ENCODE measurements around the gene SYNE2.
"Not testable (repeated sequence)": the region's sequence is repeated elsewhere in the genome, so short reads cannot be mapped to it uniquely, and the experiment has no call there.

SYNE2 gene, protein sequence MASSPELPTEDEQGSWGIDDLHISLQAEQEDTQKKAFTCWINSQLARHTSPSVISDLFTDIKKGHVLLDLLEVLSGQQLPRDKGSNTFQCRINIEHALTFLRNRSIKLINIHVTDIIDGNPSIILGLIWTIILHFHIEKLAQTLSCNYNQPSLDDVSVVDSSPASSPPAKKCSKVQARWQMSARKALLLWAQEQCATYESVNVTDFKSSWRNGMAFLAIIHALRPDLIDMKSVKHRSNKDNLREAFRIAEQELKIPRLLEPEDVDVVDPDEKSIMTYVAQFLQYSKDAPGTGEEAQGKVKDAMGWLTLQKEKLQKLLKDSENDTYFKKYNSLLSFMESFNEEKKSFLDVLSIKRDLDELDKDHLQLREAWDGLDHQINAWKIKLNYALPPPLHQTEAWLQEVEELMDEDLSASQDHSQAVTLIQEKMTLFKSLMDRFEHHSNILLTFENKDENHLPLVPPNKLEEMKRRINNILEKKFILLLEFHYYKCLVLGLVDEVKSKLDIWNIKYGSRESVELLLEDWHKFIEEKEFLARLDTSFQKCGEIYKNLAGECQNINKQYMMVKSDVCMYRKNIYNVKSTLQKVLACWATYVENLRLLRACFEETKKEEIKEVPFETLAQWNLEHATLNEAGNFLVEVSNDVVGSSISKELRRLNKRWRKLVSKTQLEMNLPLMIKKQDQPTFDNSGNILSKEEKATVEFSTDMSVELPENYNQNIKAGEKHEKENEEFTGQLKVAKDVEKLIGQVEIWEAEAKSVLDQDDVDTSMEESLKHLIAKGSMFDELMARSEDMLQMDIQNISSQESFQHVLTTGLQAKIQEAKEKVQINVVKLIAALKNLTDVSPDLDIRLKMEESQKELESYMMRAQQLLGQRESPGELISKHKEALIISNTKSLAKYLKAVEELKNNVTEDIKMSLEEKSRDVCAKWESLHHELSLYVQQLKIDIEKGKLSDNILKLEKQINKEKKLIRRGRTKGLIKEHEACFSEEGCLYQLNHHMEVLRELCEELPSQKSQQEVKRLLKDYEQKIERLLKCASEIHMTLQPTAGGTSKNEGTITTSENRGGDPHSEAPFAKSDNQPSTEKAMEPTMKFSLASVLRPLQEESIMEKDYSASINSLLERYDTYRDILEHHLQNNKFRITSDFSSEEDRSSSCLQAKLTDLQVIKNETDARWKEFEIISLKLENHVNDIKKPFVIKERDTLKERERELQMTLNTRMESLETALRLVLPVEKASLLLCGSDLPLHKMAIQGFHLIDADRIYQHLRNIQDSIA (N-terminal part only)

DNA sequence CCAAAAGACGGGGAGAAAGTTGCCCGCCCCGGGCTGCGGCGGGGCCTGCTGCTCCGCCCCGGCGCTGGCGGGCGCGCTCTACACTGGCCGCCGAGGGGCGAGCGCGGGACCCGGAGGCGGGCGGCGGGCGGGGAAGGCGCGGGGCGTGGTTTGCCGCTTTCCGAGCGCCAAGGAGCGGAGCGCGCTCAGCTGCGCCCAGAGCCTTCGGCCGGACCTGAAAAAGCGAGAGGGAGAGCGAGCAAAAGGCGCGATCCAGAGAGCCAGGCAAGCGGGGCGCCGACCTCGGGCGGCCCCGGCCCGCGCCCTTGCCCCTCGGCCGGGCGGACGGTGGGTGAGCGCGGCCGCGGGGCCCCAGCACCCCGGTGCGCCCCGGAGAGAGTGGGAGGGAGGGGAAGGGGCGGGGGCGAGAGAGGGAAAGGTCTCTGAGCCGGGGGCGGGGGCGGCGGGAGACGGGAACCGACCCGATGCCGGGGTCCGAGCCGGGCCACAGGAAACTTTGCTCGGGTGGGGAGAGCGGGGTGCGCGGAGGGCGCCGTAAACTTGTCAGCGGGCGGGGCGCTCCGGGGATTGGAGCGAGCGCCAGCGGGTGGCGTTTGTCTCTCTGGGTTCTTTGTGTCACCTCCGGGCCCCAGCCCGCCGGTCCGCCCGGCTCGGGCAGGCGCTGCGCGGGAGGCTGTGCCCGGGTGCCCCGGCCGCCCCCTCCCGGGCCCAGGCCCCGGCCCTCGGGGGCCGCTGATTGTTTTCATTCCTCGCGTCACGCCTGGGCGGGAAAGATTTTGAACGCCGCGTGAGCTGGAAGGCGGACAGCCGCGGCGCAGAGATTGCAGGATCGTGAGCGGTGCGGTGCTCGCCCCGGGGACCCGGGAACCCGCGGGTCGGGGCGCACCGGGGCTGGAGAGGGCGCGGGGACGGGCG is at the start of gene SYNE2:
Gene SYNE2, plus strand, starts transcription at position 188 of the 915 bp plus-strand sequence. CDS start 56,145 bp downstream, outside the sequence.
- no peak for DNase-seq

DNA sequence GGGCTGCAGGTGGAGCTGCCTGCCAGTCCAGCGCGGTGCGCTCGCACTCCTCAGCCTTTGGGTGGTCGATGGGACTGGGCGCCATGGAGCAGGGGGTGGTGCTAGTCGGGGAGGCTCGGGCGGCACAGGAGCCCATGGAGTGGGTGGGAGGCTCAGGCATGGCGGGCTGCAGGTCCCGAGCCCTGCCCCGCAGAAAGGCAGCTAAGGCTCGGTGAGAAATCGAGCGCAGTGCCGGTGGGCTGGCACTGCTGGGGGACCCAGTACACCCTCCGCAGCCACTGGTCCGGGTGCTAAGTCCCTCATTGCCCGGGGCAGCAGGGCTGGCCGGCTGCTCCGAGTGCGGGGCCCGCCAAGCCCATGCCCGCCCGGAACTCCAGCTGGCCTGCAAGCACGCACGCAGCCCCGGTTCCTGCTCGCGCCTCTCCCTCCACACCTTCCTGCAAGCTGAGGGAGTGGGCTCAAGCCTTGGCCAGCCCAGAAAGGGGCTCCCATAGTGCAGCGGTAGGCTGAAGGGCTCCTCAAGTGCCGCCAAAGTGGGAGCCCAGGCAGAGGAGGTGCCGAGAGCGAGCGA is 49.5 kb upstream of the SYNE2 start:
- DNase-seq = not testable (repeated sequence)

DNA sequence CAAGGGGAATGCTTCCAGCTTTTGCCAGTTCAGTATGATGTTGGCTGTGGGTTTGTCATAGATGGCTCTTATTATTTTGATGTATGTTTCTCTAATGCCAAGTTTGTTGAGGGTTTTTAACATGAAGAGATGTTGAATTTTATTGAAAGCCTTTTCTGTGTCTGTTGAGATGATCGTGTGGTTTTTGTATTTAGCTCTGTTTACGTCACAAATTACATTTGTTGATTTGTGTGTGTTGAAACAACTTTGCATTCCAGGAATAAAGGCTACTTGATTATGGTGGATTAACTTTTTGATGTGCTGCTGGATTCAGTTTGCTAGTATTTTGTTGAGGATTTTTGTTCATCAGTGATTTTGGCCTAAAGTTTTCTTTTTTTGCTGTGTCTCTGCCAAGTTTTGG is 46.7 kb upstream of the SYNE2 start:
- DNase-seq = not testable (repeated sequence)

DNA sequence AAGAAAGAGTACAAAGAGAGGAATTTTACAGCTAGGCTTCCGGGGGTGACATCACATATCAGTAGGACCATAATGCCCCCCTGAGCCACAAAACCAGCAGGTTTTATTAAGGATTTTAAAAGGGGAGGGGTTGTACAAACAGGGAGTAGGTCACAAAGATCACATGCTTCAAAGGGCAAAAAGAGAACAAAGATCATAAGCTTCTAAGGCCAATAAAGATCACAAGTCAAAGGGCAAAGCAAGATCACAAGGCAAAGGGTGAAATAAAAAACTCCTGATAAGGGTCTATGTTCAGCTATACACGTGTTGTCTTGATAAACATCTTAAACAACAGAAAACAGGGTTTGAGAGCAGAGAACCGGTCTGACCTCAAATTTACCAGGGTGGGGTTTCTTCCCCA is 41.1 kb upstream of the SYNE2 start:
- not testable (repeated sequence) for DNase-seq

DNA sequence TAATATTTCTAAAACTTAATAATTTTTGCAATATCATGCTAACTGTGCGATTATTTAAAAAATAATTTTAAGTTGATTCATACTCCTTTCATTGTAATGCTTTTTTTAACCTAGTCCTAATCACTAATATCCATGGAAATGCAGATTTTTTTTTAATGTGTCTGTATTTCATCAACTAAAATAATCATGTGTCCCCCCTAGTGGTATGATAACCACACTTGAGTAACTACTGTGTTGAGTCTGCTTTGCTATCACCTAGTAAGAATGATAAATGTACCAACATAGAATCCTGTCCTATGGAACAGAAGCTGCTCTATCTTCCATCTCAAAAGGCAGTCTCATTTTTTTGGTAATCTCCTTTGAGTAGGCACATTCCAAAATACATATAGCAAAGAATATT is 19.1 kb upstream of the SYNE2 start:
- DNase-seq = no peak

DNA sequence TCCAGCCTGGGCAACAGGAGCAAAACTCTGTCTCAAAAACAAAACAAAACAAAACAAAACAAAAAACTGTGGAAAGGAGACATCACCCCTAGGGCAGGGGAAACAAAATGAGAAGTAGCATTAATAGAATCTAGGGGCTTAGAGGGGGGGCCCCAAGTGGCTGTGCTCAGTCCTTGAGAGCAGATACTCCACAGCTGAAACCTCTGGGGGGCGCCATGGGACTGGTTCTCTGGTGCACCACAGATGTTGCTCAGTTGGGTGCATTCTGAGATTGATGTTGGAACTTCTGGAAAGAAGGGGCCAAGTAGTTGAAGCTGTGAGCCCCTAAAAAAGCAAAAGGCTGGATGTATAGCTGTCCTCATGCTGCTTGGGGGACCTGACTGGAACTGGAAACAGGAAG is 11.8 kb upstream of the SYNE2 start:
- DNase-seq = no peak

DNA sequence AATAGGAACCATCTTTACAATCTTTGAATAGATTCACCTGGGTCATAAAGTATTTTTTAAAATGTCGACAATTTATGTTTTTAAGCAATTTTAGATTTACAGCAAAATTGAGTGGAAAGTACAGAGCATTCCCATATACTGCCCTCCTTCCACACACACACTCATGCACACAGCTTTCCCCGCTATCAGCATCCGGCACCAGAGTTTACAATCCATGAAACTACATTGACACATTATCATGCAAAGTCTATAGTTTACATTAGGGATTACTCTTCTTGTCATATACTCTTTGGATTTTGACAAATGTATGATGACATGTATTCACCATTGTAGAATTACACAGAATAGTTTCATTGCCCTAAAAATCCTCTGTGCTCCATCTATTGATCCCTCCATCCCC is 9.0 kb upstream of the SYNE2 start:
- no peak for DNase-seq

DNA sequence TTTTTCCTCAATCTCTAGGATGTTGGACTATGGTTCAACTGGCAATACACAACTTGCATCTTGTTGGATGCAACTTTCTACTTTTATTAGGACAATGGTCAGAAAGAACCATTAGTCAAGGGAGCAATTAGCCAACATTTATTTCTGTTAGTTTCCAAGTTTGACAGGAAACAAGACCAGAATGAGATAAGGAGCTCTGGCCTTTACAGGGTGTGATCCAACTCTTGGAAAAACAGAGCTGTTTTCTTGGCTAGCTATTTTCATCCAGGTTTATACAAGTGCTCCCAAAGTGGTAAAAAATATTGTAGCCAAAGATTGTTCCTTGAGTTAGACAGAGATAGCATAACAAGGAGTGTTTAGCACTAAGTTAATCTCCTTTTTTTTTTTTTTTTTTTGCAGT is 3.9 kb upstream of the SYNE2 start:
- no peak for DNase-seq

DNA sequence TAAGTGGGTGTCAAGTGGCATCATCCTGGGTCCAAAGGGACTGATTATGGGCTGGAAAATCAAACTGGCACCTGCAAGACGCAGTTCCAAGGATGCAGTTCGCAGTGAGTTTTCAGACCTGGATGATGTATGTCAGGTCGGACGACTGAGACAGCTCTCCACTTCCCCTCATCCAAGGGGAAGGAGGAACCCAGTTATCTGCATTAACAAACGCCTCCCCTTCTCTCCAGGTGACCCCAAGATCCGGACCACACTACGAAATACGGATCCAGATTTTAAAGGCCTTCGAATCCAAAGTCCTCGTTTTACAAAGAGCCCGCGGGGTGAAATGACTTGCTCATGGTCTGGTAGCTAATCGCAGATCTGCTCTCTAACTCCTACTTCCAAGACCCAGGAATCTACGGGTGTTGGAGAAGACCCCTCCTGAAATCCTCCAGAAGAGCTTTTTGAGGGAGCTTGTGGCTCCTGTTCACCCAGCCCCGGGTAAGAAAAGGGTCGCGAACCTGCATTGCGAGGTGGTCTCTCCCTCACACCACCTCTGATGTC is 460 bp upstream of the SYNE2 start:
- DNase-seq = peak; percentile 46

DNA sequence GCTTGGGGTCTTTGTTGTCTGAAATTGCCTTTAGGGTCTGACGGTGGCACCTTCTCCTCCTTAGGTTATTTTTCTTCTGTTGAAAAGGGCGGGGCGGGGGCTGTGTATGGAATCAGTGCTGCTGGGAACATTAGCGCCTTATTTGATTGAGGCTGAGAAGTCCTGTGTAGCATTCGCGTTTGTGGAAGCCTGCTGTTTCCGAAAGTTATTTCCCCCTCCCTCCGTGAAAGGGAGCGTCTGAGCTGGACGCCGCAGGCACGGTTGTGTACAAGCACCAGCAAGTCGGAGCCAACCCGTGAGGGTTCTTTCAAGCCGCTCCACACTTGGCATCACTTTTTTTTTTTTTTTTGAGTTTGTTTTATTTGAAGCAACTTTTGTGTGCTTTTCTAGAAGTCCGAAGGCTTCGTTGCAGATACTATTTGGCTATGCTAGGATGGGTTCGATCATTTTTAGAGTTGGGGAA is 1.1 kb downstream of the SYNE2 start:
- peak; percentile 36 for DNase-seq

DNA sequence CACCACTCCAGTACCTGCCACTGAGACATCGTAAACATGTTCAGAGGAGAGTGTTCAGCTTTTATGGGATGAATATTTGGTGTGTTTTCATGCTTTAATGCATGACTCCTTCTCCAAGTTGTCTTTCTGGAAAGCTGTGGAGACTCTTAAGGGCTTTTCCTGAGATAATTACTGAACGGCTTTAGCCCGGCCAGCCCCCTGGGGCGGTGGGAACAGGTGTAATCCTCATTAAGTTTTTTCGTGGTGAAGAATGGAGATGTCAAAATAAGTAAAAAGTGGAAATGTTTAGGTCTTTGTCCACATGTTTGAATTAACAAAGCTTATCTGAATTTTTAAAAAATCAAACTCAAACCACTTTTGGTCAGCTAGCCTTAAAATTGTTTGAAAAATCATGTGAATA is 1.5 kb downstream of the SYNE2 start:
- no peak for DNase-seq

DNA sequence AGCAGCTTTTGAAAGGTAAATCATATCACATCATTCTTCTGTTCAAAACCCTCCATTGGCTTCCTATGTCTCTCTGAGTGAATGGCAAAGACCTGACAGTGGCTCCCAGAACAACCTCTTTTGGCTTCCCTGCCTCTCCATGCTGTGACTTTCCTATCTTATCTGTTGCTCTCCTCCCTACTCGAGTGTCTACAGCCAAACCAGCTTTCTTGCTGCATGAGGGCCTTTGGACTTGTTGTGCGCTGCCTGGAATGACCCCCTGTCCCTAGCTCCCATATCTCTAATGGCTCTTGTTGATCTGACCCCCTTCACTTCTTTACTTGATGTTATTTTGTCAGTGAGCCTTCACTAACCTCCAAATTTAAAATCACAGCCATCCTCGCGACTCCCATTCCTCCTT is 2.5 kb downstream of the SYNE2 start:
- no peak for DNase-seq

DNA sequence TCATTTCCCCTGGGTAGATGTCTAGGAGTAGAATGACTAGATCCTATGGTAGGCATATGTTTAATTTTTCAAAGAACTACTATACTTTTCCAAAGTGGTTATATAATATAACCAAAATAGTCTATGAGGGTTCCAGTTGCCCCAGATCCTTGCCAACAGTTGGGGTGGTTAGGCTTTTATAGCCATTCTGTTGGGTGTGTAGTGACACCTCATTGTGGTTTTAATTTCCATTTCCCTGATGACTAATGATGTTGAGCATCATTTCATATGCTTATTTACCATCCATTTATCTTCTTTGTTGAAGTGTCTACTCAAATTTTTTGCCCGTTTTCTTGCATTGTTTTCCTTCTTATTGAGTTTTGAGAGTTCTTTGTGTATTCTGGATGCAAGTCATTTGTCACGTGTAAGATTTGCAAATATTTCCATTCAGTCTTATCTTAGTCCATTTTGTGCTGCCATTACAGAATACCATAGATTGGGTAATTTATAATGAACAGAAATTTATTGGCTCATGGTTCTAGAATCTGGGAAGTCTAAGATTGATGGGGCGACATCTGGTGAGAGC is 4.7 kb downstream of the SYNE2 start:
- DNase-seq = no peak

DNA sequence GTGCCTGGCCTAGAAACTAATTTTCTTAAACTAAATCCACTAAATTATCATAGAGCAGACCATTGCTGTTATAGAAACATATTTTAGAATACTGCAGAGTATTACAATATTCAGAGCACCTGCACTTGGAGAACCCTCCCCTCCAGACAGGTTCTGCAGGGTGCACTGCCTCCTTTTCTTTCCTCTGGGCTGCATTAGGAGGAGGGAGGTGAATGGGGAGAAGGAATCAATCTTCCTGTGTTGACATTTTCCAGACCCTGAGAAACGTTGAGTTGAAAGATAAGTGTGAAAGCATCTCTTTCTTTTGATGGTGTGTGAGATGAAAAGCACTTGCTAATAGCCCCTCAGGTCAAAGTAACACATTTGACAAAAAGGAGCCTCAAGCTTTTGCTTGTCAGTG is 7.3 kb downstream of the SYNE2 start:
- no peak for DNase-seq

DNA sequence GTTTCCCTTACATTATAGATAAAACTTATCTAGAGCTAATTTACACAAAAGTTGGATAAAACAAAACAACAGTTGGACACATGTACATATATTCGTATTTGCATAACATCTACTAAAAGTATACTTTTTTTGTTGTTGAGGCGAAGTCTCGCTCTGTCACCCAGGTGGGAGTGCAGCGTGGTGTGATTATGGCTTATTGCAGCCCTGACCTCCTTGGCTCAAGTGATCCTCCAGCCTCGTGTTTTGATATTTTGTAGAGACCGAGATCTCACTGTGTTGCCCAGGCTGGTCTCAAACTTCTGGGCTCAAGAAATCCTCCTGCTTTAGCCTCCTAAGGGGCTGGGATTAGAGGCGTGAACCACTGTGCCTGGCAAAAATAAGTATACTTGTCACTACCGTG is 9.4 kb downstream of the SYNE2 start:
- no peak for DNase-seq

DNA sequence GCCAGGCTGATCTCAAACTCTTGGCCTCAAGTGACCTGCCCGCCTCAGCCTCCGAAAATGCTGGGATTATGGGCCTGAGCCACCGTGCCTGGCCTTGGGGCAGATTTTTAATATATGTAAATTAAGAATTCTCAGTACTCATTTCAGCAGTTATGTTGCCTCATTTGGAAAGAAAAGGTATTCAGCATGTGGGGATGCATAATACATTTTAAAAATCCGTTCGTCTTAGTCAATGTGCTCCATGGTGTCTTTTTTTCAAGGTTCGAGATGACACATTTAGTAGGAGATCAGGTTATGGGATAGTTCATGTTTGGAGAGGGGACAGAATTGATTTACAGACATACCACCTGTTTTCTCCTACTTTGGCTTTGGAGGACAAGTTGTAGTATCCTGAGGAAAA is 10.2 kb downstream of the SYNE2 start:
- no peak for DNase-seq

DNA sequence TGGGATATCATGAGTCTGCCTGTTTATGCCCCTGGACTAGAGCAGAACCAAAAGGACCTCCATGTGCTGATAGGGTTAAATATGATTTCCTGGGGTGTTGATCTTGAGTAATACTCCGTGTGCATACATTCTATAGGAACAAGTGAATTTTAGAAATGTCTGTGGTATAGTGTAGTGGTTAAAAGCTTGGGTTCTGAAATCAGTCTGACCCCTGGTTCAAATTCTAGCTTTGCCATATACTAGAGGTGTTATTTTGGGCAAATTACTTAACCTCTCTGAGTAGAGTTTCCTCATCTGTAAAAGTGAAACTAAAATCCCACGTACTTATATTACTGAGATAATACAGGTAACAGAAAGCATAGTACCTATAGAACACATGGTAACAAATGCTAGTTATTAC is 12.0 kb downstream of the SYNE2 start:
- not testable (repeated sequence) for DNase-seq

DNA sequence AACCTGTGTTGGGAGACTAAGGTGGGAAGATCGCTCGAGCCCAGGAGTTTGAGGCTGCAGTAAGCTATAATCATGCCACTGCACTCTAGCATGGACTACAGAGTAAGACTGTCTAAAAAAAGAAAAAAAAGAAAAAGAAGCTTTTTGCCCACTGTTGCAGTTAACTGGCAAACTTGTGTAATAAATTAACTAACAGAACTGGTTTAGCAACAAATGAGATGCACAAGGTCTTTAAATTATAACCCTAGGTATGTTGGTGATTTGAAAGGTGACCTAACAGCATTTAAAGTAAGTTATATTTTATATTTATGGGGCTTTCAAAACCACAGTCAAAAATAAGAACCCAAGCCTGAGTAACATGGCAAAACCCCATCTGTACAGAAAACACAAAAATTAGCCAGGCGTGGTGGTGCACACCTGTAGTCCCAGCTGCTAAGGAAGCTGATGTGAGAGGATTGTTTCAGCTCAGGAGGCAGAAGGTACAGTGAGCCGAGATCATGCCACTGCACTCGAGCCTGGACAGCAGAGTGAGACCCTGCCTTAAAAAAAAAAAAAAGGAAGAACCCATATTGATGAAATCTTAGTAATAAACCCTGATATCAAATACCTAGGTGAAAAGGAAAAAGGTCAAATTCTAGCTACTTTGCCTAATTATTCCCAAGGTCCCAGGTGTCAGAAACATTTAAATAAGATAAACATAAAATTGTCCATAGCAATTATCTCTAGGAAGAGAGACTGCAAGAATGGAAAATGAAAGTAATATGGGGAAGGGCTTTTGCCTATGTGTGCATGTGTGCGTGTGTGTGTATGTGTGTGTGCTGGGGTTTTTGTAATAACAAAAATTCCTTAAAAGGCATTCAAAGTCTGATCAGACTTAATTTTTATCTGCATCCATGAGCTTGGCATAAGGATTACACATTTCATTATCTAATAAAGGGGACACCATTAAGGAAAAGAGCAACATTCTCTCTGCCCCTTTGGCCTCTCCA is 15.4 kb downstream of the SYNE2 start:
- DNase-seq = no peak

DNA sequence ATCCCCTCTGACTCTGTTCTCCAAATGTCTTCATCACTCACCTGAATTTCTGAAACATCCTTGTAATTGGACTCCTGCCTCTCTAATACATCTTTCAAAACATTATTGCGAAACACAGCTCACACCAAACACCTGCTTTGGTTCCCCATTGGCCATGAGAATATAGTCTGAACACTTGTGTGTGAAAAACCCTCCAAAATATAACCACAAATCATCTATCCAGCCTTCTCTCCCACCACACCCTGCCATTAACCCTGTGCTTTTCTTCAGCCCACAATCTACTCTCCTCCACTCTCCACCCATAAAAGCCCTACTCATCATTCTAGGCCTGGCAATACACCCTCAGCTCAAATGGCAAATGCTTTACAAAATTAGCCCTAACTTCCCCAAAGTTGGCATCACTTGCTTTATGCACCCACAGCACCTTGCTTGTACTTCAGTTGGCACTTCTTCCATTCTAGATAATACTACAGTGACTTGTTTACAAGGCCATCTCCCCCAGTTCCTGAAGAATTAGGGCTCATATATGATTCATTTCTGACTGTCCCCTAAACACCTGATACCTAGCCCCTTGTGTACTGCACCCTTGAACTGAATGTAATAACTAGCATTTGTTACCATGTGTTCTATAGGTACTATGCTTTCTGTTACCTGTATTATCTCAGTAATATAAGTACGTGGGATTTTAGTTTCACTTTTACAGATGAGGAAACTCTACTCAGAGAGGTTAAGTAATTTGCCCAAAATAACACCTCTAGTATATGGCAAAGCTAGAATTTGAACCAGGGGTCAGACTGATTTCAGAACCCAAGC is 17.3 kb downstream of the SYNE2 start:
- DNase-seq = not testable (repeated sequence)

Data from NCI-H524 treated with DMSO at 0.1 percent for 48 hours (cell line).